HEK293 (cell line): ENCODE measurements around the gene OR6B2.

Source experiments
- KLF10 ChIP-seq: fragments of 450-650 bp; IDR thresholded peaks from 2 replicates; pipeline ENCODE4 v1.5.1; 2018; ENCODE audit warnings: missing biosample characterization, mild to moderate bottlenecking, missing genetic modification characterization
- TCF7L2 ChIP-seq: IDR thresholded peaks from 2 replicates; pipeline ENCODE4 v1.6.1; 2011; ENCODE audit warnings: low read depth, mild to moderate bottlenecking, inconsistent platforms, low read length, moderate library complexity, borderline replicate concordance
- YY1 ChIP-seq: fragments of 450-650 bp; formaldehyde crosslinking; IDR thresholded peaks from 2 replicates; pipeline ENCODE4 v1.5.1; 2018; ENCODE audit warnings: missing biosample characterization, missing genetic modification characterization
- ZBTB1 ChIP-seq: fragments of 450-650 bp; formaldehyde crosslinking; IDR thresholded peaks from 2 replicates; pipeline ENCODE4 v1.5.1; 2016; ENCODE audit warnings: missing biosample characterization, missing genetic modification characterization
- ZBTB21 ChIP-seq: fragments of 450-650 bp; formaldehyde crosslinking; IDR thresholded peaks from 2 replicates; pipeline ENCODE4 v1.5.1; 2017; ENCODE audit warnings: missing biosample characterization, missing genetic modification characterization
- ZNF114 ChIP-seq: fragments of 450-650 bp; formaldehyde crosslinking; IDR thresholded peaks from 2 replicates; pipeline ENCODE4 v1.5.0; 2017; ENCODE audit warnings: missing biosample characterization, missing genetic modification characterization
- ZNF561 ChIP-seq: fragments of 450-650 bp; IDR thresholded peaks from 2 replicates; pipeline ENCODE4 v1.5.1; 2018; ENCODE audit warnings: missing biosample characterization, missing genetic modification characterization, borderline replicate concordance
- ZNF660 ChIP-seq: fragments of 450-650 bp; IDR thresholded peaks from 2 replicates; pipeline ENCODE4 v1.5.1; 2018; ENCODE audit warnings: missing biosample characterization, mild to moderate bottlenecking, missing genetic modification characterization
- ZNF792 ChIP-seq: fragments of 450-650 bp; formaldehyde crosslinking; IDR thresholded peaks from 2 replicates; pipeline ENCODE4 v1.5.1; 2016; ENCODE audit warnings: missing biosample characterization, missing genetic modification characterization
- TF ChIP-seq, protein P1 (sequence below): fragments of 450-650 bp; formaldehyde crosslinking; IDR thresholded peaks from 2 replicates; pipeline ENCODE4 v1.5.1; 2016; ENCODE audit warnings: missing biosample characterization, missing genetic modification characterization
- TF ChIP-seq, protein P2 (sequence below): fragments of 450-650 bp; formaldehyde crosslinking; IDR thresholded peaks from 2 replicates; pipeline ENCODE4 v1.5.1; 2016; ENCODE audit warnings: missing biosample characterization, missing genetic modification characterization
- TF ChIP-seq, protein P3 (sequence below): fragments of 450-650 bp; formaldehyde crosslinking; IDR thresholded peaks from 2 replicates; pipeline ENCODE4 v1.5.1; 2016; ENCODE audit warnings: missing biosample characterization, missing genetic modification characterization, low read depth
- TF ChIP-seq, protein P4 (sequence below): fragments of 450-650 bp; formaldehyde crosslinking; IDR thresholded peaks from 2 replicates; pipeline ENCODE4 v1.5.1; 2016; ENCODE audit warnings: missing biosample characterization, missing genetic modification characterization

DNA sequence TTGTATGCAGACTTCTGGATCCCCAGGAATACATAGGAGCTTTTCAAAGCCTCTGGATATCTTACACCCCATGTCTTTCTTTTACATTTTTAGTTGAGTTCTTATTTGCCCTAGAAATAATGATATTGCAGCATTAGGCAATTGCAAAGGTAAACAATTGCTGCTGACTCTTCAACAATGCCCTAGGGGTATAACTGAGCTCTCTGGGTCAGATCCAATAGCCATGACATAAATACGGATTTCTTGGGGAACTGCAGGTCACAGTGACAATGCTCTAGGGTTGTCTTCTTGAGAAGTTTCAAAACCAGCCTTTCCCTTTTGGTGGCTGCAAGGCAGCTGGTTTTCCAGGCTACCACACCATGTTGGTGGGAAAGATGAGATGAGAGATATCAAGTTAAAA, 39.6 kb upstream of the OR6B2 start:
- TF ChIP-seq YY1 (tag by site-specific recombination) (no peak), ZBTB21 (tag by site-specific recombination) (no peak), ZNF114 (tag by site-specific recombination) (no peak), ZBTB1 (tag by site-specific recombination) (no peak), KLF10 (tag by site-specific recombination) (no peak), ZNF660 (tag by site-specific recombination) (no peak), ZNF792 (tag by site-specific recombination) (no peak), TCF7L2 (no peak), ZNF561 (tag by site-specific recombination) (no peak)
- TF ChIP-seq, protein P1, sequence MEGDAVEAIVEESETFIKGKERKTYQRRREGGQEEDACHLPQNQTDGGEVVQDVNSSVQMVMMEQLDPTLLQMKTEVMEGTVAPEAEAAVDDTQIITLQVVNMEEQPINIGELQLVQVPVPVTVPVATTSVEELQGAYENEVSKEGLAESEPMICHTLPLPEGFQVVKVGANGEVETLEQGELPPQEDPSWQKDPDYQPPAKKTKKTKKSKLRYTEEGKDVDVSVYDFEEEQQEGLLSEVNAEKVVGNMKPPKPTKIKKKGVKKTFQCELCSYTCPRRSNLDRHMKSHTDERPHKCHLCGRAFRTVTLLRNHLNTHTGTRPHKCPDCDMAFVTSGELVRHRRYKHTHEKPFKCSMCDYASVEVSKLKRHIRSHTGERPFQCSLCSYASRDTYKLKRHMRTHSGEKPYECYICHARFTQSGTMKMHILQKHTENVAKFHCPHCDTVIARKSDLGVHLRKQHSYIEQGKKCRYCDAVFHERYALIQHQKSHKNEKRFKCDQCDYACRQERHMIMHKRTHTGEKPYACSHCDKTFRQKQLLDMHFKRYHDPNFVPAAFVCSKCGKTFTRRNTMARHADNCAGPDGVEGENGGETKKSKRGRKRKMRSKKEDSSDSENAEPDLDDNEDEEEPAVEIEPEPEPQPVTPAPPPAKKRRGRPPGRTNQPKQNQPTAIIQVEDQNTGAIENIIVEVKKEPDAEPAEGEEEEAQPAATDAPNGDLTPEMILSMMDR (tag by site-specific recombination), result no peak
- TF ChIP-seq, protein P2, sequence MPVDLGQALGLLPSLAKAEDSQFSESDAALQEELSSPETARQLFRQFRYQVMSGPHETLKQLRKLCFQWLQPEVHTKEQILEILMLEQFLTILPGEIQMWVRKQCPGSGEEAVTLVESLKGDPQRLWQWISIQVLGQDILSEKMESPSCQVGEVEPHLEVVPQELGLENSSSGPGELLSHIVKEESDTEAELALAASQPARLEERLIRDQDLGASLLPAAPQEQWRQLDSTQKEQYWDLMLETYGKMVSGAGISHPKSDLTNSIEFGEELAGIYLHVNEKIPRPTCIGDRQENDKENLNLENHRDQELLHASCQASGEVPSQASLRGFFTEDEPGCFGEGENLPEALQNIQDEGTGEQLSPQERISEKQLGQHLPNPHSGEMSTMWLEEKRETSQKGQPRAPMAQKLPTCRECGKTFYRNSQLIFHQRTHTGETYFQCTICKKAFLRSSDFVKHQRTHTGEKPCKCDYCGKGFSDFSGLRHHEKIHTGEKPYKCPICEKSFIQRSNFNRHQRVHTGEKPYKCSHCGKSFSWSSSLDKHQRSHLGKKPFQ (tag by site-specific recombination), result no peak
- TF ChIP-seq, protein P3, sequence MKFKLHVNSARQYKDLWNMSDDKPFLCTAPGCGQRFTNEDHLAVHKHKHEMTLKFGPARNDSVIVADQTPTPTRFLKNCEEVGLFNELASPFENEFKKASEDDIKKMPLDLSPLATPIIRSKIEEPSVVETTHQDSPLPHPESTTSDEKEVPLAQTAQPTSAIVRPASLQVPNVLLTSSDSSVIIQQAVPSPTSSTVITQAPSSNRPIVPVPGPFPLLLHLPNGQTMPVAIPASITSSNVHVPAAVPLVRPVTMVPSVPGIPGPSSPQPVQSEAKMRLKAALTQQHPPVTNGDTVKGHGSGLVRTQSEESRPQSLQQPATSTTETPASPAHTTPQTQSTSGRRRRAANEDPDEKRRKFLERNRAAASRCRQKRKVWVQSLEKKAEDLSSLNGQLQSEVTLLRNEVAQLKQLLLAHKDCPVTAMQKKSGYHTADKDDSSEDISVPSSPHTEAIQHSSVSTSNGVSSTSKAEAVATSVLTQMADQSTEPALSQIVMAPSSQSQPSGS (tag by site-specific recombination), result no peak
- TF ChIP-seq, protein P4, sequence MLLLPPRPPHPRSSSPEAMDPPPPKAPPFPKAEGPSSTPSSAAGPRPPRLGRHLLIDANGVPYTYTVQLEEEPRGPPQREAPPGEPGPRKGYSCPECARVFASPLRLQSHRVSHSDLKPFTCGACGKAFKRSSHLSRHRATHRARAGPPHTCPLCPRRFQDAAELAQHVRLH (tag by site-specific recombination), result no peak
